ENCODE measurements around the gene PINLYP.

GRCh38 chr19:43594081-43594697, 18.6 kb downstream of the PINLYP start:
- TF ChIP-seq, protein P1, sequence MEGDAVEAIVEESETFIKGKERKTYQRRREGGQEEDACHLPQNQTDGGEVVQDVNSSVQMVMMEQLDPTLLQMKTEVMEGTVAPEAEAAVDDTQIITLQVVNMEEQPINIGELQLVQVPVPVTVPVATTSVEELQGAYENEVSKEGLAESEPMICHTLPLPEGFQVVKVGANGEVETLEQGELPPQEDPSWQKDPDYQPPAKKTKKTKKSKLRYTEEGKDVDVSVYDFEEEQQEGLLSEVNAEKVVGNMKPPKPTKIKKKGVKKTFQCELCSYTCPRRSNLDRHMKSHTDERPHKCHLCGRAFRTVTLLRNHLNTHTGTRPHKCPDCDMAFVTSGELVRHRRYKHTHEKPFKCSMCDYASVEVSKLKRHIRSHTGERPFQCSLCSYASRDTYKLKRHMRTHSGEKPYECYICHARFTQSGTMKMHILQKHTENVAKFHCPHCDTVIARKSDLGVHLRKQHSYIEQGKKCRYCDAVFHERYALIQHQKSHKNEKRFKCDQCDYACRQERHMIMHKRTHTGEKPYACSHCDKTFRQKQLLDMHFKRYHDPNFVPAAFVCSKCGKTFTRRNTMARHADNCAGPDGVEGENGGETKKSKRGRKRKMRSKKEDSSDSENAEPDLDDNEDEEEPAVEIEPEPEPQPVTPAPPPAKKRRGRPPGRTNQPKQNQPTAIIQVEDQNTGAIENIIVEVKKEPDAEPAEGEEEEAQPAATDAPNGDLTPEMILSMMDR (IDR thresholded peaks at IDR 0.05) = no peak
- TF ChIP-seq POLR2A (IDR thresholded peaks at IDR 0.05) = no peak

Measured in lower leg skin (tissue), 3 donors.